Hepatocyte (in vitro differentiated cells): ENCODE data around the gene UGT1A6. TPM values are rescaled to one million over a fixed set of nuclear protein-coding genes. Genes with fewer than 3 reads are reported as not detected.
"Not testable (repeated sequence)": the region's sequence is repeated elsewhere in the genome, so short reads cannot be mapped to it uniquely, and the experiment has no call there.

Experiments used
- DNase-seq: peaks from one replicate; pipeline ENCODE4 v3.0.0-alpha.2; 2016; ENCODE audit warnings: low spot score
- H2AFZ ChIP-seq: fragments of 200-600 bp; sonication (generic); 2 replicates; pipeline ENCODE4 v1.6.0; 2016; ENCODE audit warnings: antibody characterized with exemption, mild to moderate bottlenecking
- H3K27ac ChIP-seq: fragments of 200-600 bp; sonication (generic); 2 replicates; pipeline ENCODE4 v1.5.1; 2016; ENCODE audit warnings: mild to moderate bottlenecking
- H3K27me3 ChIP-seq: fragments of 200-600 bp; sonication (generic); 2 replicates; pipeline ENCODE4 v1.6.1; 2016
- H3K36me3 ChIP-seq: fragments of 200-600 bp; sonication (generic); replicated peaks from 2 replicates; pipeline ENCODE4 v1.5.1; 2016; ENCODE audit warnings: low read depth; ENCODE audit not compliant: insufficient read depth
- H3K4me1 ChIP-seq: fragments of 200-600 bp; sonication (generic); 2 replicates; pipeline ENCODE4 v1.5.1; 2016; ENCODE audit warnings: mild to moderate bottlenecking, moderate library complexity; ENCODE audit not compliant: insufficient read depth
- H3K4me2 ChIP-seq: fragments of 200-600 bp; sonication (generic); 2 replicates; pipeline ENCODE4 v1.6.0; 2016
- H3K4me3 ChIP-seq: fragments of 200-600 bp; sonication (generic); 2 replicates; pipeline ENCODE4 v1.5.1; 2016; ENCODE audit warnings: mild to moderate bottlenecking
- H3K79me2 ChIP-seq: fragments of 200-600 bp; sonication (generic); 2 replicates; pipeline ENCODE4 v1.6.0; 2017; ENCODE audit warnings: mild to moderate bottlenecking
- H3K9me2 ChIP-seq: fragments of 200-600 bp; sonication (generic); replicated peaks from 2 replicates; pipeline ENCODE4 v1.6.0; 2017; ENCODE audit warnings: mild to moderate bottlenecking; ENCODE audit not compliant: insufficient read depth
- H3K9me3 ChIP-seq: fragments of 200-600 bp; sonication (generic); 2 replicates; pipeline ENCODE4 v1.5.1; 2016; ENCODE audit warnings: low read depth, mild to moderate bottlenecking
- H4K20me1 ChIP-seq: fragments of 200-600 bp; sonication (generic); 2 replicates; pipeline ENCODE4 v1.6.0; 2016; ENCODE audit warnings: mild to moderate bottlenecking; ENCODE audit not compliant: insufficient read depth, poor library complexity, severe bottlenecking
- CTCF ChIP-seq: fragments of 200-600 bp; sonication (generic); IDR thresholded peaks from 2 replicates; pipeline ENCODE4 v1.5.1; 2016; ENCODE audit warnings: antibody characterized with exemption, mild to moderate bottlenecking; ENCODE audit not compliant: poor library complexity
- EZH2 ChIP-seq: fragments of 200-600 bp; sonication (generic); IDR thresholded peaks from 2 replicates; pipeline ENCODE4 v1.6.1; 2016; ENCODE audit warnings: antibody characterized with exemption, mild to moderate bottlenecking, borderline replicate concordance
- EZH2phosphoT487 ChIP-seq: fragments of 200-600 bp; sonication (generic); IDR thresholded peaks from one replicate; pipeline ENCODE4 v1.6.1; 2018; ENCODE audit warnings: antibody characterized with exemption, mild to moderate bottlenecking, low read depth, moderate library complexity; ENCODE audit not compliant: unreplicated experiment, severe bottlenecking
- WGBS: methylation state at CpG from one replicate; pipeline ENCODE4 v1.1.6; 2016; ENCODE audit warnings: low lambda C conversion rate; ENCODE audit errors: missing lambda C conversion rate; 5-methylcytosine and 5-hydroxymethylcytosine counted together
- polyA plus RNA-seq: library from polyadenylated mRNA; unstranded; fragments of >200 nt; fragmentation: Nextera tagmentation; extraction: Ambion mirVana; gene quantifications from 2 replicates; pipeline ENCODE4 v1.2.1, GENCODE V29; 2016
- total RNA-seq: library from RNA; depleted of rRNA; stranded (reverse); fragments of >200 nt; gene quantifications from 2 replicates; pipeline ENCODE4 v1.2.3, GENCODE V29; 2014

UGT1A6 gene
- total and polyA plus RNA-seq, 2 experiments from 2014 or later = 0.77 to 3.4 TPM

- no peak overlapping the region for H3K4me3 ChIP-seq
- H3K79me2 ChIP-seq = no peaks in the 10 kb centered on the region
- H3K9me2 ChIP-seq = no peaks in the 10 kb centered on the region
- no peaks in the 10 kb centered on the region for H4K20me1 ChIP-seq
- H3K9me3 ChIP-seq = no peaks in the 10 kb centered on the region
- WGBS = 81% methylated on average over 10 of the region's 10 CpGs
- no peak overlapping the region for H2AFZ ChIP-seq
- H3K36me3 ChIP-seq = no peaks in the 10 kb centered on the region
- DNase-seq = no peak
- no peaks in the 10 kb centered on the region for H3K27me3 ChIP-seq
- no peak for TF ChIP-seq EZH2phosphoT487
- no peak for TF ChIP-seq CTCF
- TF ChIP-seq EZH2 = no peak
- no peak overlapping the region for H3K4me2 ChIP-seq
- peaks cover 10% of the 10 kb centered on the region for H3K4me1 ChIP-seq
- peak overlapping the region; percentile 60 for H3K27ac ChIP-seq
Observed at GRCh38 chr2:233746475-233747282, 54.0 kb downstream of the UGT1A6 start.

GRCh38 chr2:233747283-233747544, 54.5 kb downstream of the UGT1A6 start:
- no peaks in the 10 kb centered on the region for H4K20me1 ChIP-seq
- no peak overlapping the region for H2AFZ ChIP-seq
- DNase-seq = no peak
- H3K4me3 ChIP-seq = no peak overlapping the region
- no peaks in the 10 kb centered on the region for H3K79me2 ChIP-seq
- no peak for TF ChIP-seq CTCF
- TF ChIP-seq EZH2 = no peak
- no peaks in the 10 kb centered on the region for H3K9me3 ChIP-seq
- H3K4me2 ChIP-seq = no peak overlapping the region
- no peak overlapping the region for H3K27ac ChIP-seq
- H3K36me3 ChIP-seq = no peaks in the 10 kb centered on the region
- peaks cover 10% of the 10 kb centered on the region for H3K4me1 ChIP-seq
- 92% methylated on average over 6 of the region's 6 CpGs for WGBS
- no peaks in the 10 kb centered on the region for H3K9me2 ChIP-seq
- H3K27me3 ChIP-seq = no peaks in the 10 kb centered on the region

GRCh38 chr2:233750689-233751088, 58.0 kb downstream of the UGT1A6 start:
- H3K36me3 ChIP-seq, H3K9me2 ChIP-seq, H3K9me3 ChIP-seq, DNase-seq, H3K4me3 ChIP-seq, H3K27ac ChIP-seq, H3K79me2 ChIP-seq, H3K4me2 ChIP-seq, H2AFZ ChIP-seq, H3K4me1 ChIP-seq, H3K27me3 ChIP-seq, H4K20me1 ChIP-seq: not testable (repeated sequence)
- WGBS = 76% methylated on average over 2 of the region's 2 CpGs

GRCh38 chr2:233751212-233752009, 58.7 kb downstream of the UGT1A6 start:
- not testable (repeated sequence) for H3K36me3 ChIP-seq, H3K4me3 ChIP-seq, H3K4me2 ChIP-seq, H3K27me3 ChIP-seq, H3K9me3 ChIP-seq, H3K4me1 ChIP-seq, DNase-seq, H3K27ac ChIP-seq, H2AFZ ChIP-seq, H3K9me2 ChIP-seq, H3K79me2 ChIP-seq, H4K20me1 ChIP-seq
- WGBS = 55% methylated on average over 2 of the region's 2 CpGs
